Osteocyte (in vitro differentiated cells): ENCODE measurements around the gene TBC1D3B. TPM values are rescaled to one million over a fixed set of nuclear protein-coding genes. Genes with fewer than 3 reads are reported as not detected.

Experiments used
- DNase-seq: peaks from one replicate; pipeline ENCODE4 v3.0.0; 2021; ENCODE audit warnings: mixed read lengths; ENCODE audit not compliant: unreplicated experiment; ENCODE audit errors: extremely low spot score
- H3K27ac Mint-ChIP-seq: one replicate; pipeline ENCODE4 v1.8.0; 2021; ENCODE audit warnings: mild to moderate bottlenecking, mixed read lengths; ENCODE audit not compliant: unreplicated experiment
- H3K27me3 Mint-ChIP-seq: one replicate; pipeline ENCODE4 v1.8.0; 2021; ENCODE audit warnings: mixed read lengths; ENCODE audit not compliant: unreplicated experiment
- H3K36me3 Mint-ChIP-seq: one replicate; pipeline ENCODE4 v1.8.0; 2021; ENCODE audit warnings: mixed read lengths; ENCODE audit not compliant: unreplicated experiment
- H3K4me1 Mint-ChIP-seq: one replicate; pipeline ENCODE4 v1.8.0; 2021; ENCODE audit warnings: mixed read lengths; ENCODE audit not compliant: unreplicated experiment
- H3K4me3 Mint-ChIP-seq: one replicate; pipeline ENCODE4 v1.8.0; 2021; ENCODE audit warnings: mild to moderate bottlenecking, moderate library complexity, mixed read lengths; ENCODE audit not compliant: unreplicated experiment
- H3K9me3 Mint-ChIP-seq: one replicate; pipeline ENCODE4 v1.8.0; 2021; ENCODE audit warnings: mixed read lengths; ENCODE audit not compliant: unreplicated experiment
- total RNA-seq: library from RNA; stranded (reverse); gene quantifications from 2 replicates; pipeline ENCODE4 v1.2.1, GENCODE V29; 2021
- TF ChIP-seq, protein P1 (sequence below): fragments of 200-600 bp; sonication (generic); IDR thresholded peaks from 2 replicates; pipeline ENCODE4 v1.5.0; 2021; ENCODE audit warnings: antibody characterized with exemption, mild to moderate bottlenecking, moderate library complexity

Gene TBC1D3B
- total RNA-seq, 1 donor from 2014 or later = 12.6 TPM

DNA sequence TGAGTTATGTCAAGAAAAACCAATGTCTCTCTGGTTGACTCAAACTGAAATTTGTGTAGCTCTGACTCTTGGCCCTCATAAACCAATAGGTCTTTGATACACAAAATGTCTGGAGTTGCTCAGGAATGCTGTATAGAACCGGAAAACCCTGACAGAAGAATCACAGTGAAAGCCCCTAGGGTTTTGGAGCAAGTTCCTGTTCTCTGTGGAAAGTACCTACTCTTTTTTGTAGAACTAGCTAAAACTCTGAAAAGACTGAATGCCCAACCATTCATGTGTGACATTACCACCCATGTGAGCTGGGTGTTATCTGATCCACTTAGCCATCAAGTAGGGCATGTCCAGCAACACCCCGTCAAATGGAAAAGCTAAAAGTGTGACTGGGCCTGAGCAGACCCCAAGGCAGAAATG is 44.0 kb downstream of the TBC1D3B start:
- Mint-ChIP-seq H3K4me3 (no peak overlapping the region), H3K9me3 (no peaks in the 10 kb centered on the region), H3K4me1 (no peaks in the 10 kb centered on the region), H3K27ac (no peak overlapping the region), H3K27me3 (peaks cover 24% of the 10 kb centered on the region), H3K36me3 (no peaks in the 10 kb centered on the region)
- DNase-seq = no peak
- TF ChIP-seq, protein P1, sequence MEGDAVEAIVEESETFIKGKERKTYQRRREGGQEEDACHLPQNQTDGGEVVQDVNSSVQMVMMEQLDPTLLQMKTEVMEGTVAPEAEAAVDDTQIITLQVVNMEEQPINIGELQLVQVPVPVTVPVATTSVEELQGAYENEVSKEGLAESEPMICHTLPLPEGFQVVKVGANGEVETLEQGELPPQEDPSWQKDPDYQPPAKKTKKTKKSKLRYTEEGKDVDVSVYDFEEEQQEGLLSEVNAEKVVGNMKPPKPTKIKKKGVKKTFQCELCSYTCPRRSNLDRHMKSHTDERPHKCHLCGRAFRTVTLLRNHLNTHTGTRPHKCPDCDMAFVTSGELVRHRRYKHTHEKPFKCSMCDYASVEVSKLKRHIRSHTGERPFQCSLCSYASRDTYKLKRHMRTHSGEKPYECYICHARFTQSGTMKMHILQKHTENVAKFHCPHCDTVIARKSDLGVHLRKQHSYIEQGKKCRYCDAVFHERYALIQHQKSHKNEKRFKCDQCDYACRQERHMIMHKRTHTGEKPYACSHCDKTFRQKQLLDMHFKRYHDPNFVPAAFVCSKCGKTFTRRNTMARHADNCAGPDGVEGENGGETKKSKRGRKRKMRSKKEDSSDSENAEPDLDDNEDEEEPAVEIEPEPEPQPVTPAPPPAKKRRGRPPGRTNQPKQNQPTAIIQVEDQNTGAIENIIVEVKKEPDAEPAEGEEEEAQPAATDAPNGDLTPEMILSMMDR = no peak

DNA sequence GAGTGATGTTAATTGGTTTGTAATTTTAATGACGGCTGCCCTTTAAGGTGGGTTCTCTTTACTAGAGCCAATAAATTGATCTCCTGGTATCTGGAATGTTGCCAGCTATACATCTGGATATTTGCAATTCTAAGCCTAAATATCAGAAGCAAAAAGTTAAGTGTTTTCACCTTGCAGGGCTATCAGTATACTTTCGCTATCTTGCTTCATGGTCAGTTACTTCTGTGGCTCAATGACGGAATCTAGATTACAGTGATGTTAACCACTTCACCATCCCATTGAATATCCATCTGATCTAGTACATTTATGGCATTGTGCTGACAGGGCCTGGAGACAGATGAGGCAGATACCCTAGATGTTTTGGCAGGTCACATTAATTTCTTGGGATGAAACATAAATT is 44.5 kb downstream of the TBC1D3B start:
- Mint-ChIP-seq H3K36me3 (no peaks in the 10 kb centered on the region), H3K4me1 (no peaks in the 10 kb centered on the region), H3K4me3 (no peak overlapping the region), H3K9me3 (no peaks in the 10 kb centered on the region), H3K27me3 (peaks cover 21% of the 10 kb centered on the region), H3K27ac (no peak overlapping the region)
- TF ChIP-seq, protein P1 = no peak
- no peak for DNase-seq

DNA sequence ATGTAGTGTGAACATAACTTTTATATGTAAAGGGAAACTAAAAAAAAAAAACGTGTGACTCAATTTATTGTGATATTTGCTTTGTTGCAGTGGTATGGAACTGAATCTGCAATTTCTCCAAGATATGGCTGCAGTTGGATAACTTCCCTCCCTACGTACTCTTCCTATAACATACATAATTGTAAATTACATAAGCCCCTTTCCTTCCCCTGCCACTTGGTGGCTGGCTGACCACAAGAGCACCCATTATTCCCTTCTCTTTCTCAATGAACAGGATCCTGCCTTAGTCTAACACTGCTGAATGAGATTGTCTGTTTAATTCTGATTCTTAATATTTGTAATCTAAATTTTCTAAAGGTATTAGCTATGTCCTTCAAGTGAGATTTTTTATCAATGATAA is 45.0 kb downstream of the TBC1D3B start:
- Mint-ChIP-seq H3K4me3 (no peak overlapping the region), H3K27me3 (peaks cover 21% of the 10 kb centered on the region), H3K36me3 (no peaks in the 10 kb centered on the region), H3K4me1 (no peaks in the 10 kb centered on the region), H3K27ac (no peak overlapping the region), H3K9me3 (no peaks in the 10 kb centered on the region)
- DNase-seq = no peak
- TF ChIP-seq, protein P1 = no peak

DNA sequence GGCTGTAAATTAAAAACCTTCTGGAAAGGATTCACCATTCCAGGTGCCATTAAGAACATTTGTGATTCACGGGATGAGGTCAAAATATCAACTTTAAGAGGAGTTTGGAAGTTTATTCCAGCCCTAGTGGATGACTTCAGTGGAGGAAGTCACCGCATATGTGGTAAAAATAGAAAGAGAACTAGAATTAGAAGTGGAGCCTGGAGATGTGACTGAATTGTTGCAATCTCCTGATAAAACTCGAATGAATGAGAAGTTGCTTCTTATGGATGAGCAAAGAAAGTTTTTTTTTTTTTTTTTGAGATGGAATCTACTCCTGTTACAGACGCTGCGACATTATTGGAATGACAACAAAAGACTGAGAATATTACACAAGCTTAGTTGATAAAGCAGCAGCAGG is 46.1 kb downstream of the TBC1D3B start:
- Mint-ChIP-seq H3K36me3 (no peaks in the 10 kb centered on the region), H3K4me1 (no peaks in the 10 kb centered on the region), H3K27ac (no peak overlapping the region), H3K4me3 (no peak overlapping the region), H3K9me3 (no peaks in the 10 kb centered on the region), H3K27me3 (peaks cover 17% of the 10 kb centered on the region)
- no peak for DNase-seq
- TF ChIP-seq, protein P1 = no peak

DNA sequence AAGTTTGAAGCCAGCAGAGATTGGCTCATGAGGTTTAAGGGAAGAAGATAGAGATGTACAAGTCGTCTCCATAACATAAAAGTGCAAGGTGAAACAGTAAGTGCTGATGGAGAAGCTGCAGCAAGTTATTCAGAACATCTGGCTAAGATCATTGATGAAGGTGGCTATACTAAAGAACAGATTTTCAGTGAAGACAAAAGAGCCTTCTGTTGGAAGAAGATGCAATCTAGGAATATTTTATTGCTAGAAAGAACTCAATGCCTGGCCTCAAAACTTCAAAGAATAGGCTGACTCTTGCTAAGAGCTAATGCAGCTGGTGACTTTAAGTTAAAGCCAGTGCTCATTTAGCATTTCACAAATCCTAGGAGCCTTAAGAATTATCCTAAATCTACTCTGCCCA is 46.8 kb downstream of the TBC1D3B start:
- Mint-ChIP-seq H3K4me1 (no peaks in the 10 kb centered on the region), H3K27ac (no peak overlapping the region), H3K9me3 (no peaks in the 10 kb centered on the region), H3K36me3 (no peaks in the 10 kb centered on the region), H3K4me3 (no peak overlapping the region), H3K27me3 (peaks cover 17% of the 10 kb centered on the region)
- no peak for DNase-seq
- TF ChIP-seq, protein P1 = no peak
